WI38 (cell line): ENCODE results near the gene GFRA3.
"Not testable (repeated sequence)": the region's sequence is repeated elsewhere in the genome, so short reads cannot be mapped to it uniquely, and the experiment has no call there.

Source experiments
- H3K4me3 ChIP-seq: 2 replicates; pipeline ENCODE4 v1.5.1; 2011; ENCODE audit warnings: low read depth, mild to moderate bottlenecking, control low read depth, low read length
- CTCF ChIP-seq: IDR thresholded peaks from 2 replicates; pipeline ENCODE4 v1.5.1; 2012; ENCODE audit warnings: low read depth, mild to moderate bottlenecking, control low read depth, low read length

GFRA3 gene

GRCh38 chr5:138271281-138271680 is 3.1 kb downstream of the GFRA3 start:
- no peak for TF ChIP-seq CTCF
- no peak overlapping the region for H3K4me3 ChIP-seq

- no peak overlapping the region for H3K4me3 ChIP-seq
- no peak for TF ChIP-seq CTCF
These were observed 10.2 kb downstream of the GFRA3 start for GRCh38 chr5:138264183-138264582.

- H3K4me3 ChIP-seq: no peak overlapping the region
- no peak for TF ChIP-seq CTCF
These were observed 10.8 kb downstream of the GFRA3 start for GRCh38 chr5:138263581-138263980.

- H3K4me3 ChIP-seq: no peak overlapping the region
- TF ChIP-seq CTCF: no peak
These were observed 15.6 kb downstream of the GFRA3 start for GRCh38 chr5:138258704-138259292.

DNA sequence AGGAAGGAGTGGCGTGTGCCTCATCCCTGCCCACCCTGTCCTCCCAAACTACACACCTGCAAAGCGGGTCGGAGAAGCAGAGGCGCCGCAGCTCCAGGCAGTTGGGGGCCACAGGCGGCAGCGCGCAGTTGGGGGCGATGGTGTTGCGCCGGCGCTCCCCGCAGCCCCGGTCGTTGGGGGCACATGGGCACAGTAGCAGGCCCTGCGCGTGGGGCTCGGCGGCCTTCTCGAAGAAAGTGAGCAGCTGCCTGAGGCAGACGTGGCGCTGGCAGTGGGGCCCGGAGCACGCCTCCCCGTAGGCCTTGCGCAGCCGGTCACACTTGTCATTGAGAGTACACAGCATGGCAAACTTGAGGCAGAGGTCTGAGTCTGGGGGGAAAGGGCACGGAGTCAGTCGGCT is 16.8 kb downstream of the GFRA3 start:
- no peak overlapping the region for H3K4me3 ChIP-seq
- no peak for TF ChIP-seq CTCF

DNA sequence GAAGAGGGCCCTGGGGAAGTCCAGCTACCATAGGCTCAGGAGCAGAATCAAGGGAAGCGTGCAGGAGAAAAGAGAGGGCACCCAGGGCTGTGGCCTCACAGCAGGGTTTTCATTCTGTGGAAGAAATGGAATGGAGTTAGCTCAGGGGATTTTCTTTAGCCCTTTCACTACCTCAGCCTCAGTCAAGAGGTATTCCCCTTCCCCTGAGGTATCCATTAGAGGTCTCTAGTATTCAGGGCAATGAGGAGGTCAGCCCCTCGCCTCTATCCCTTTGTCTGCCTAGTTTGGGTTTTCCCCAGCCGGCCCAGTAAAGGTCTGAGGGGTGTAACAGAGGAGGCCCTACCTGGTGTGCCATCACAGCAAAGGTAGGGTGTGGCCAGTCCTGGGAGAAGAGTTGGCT is 21.5 kb downstream of the GFRA3 start:
- H3K4me3 ChIP-seq: no peak overlapping the region
- TF ChIP-seq CTCF: no peak

DNA sequence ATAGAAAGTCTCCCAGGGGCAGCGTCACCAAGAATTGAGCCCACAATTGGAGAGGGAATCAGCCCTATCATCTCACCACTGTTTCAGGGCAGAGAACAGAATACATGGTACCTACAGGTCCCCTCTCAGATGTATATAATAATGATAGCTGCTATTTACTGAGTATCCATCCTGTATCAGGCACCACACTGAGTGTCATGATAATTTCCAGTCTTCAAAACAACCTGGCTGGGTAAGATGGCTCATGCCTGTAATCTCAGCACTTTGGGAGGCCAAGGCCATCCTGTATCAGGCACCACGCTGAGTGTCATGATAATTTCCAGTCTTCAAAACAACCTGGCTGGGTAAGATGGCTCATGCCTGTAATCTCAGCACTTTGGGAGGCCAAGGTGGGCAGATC is 26.6 kb downstream of the GFRA3 start:
- H3K4me3 ChIP-seq: not testable (repeated sequence)

- no peak for TF ChIP-seq CTCF
- no peak overlapping the region for H3K4me3 ChIP-seq
These were observed 27.6 kb downstream of the GFRA3 start for GRCh38 chr5:138246822-138247221.
